ENCODE data around the gene ERH. TPM values are rescaled to one million over a fixed set of nuclear protein-coding genes. Genes with fewer than 3 reads are reported as not detected.
"Not testable (repeated sequence)": the region's sequence is repeated elsewhere in the genome, so short reads cannot be mapped to it uniquely, and the experiment has no call there.

ERH gene
- total RNA-seq, 1 donor from 2014 or later: 163 TPM

- no peak for DNase-seq (ENCODE audit: low read depth)
- peak overlapping the region; percentile 80 for H3K4me3 ChIP-seq (ENCODE audit: low read depth, low read length)
- no peak for TF ChIP-seq CTCF (conservative IDR thresholded peaks at IDR 0.05; ENCODE audit: low read depth, low read length)
Observed at GRCh38 chr14:69398818-69399210, 715 bp upstream of the ERH start.

- DNase-seq (ENCODE audit: low read depth): no peak
- no peak for TF ChIP-seq CTCF (conservative IDR thresholded peaks at IDR 0.05; ENCODE audit: low read depth, low read length)
- H3K4me3 ChIP-seq (ENCODE audit: low read depth, low read length): no peak overlapping the region
Observed at GRCh38 chr14:69395929-69396328, 2.2 kb downstream of the ERH start.

GRCh38 chr14:69392481-69392880, 5.6 kb downstream of the ERH start:
- H3K4me3 ChIP-seq (ENCODE audit: low read depth, low read length): no peak overlapping the region

GRCh38 chr14:69391400-69391799, 6.7 kb downstream of the ERH start:
- DNase-seq (ENCODE audit: low read depth); H3K4me3 ChIP-seq (ENCODE audit: low read depth, low read length): not testable (repeated sequence)

More at GRCh38 chr14:69392481-69392880, 5.6 kb downstream of the ERH start:
- DNase-seq (ENCODE audit: low read depth): no peak
- TF ChIP-seq CTCF (conservative IDR thresholded peaks at IDR 0.05; ENCODE audit: low read depth, low read length): no peak

GRCh38 chr14:69387311-69387710, 10.8 kb downstream of the ERH start:
- no peak overlapping the region for H3K4me3 ChIP-seq (ENCODE audit: low read depth, low read length)
- no peak for TF ChIP-seq CTCF (conservative IDR thresholded peaks at IDR 0.05; ENCODE audit: low read depth, low read length)
- DNase-seq (ENCODE audit: low read depth): no peak

GRCh38 chr14:69378274-69378673, 19.8 kb downstream of the ERH start:
- TF ChIP-seq CTCF (conservative IDR thresholded peaks at IDR 0.05; ENCODE audit: low read depth, low read length): no peak
- no peak overlapping the region for H3K4me3 ChIP-seq (ENCODE audit: low read depth, low read length)
- DNase-seq (ENCODE audit: low read depth): no peak

GRCh38 chr14:69376439-69376838, 21.7 kb downstream of the ERH start:
- no peak overlapping the region for H3K4me3 ChIP-seq (ENCODE audit: low read depth, low read length)
- peak; percentile 99 for DNase-seq (ENCODE audit: low read depth)
- TF ChIP-seq CTCF (conservative IDR thresholded peaks at IDR 0.05; ENCODE audit: low read depth, low read length): no peak

GRCh38 chr14:69375722-69376121, 22.4 kb downstream of the ERH start:
- TF ChIP-seq CTCF (conservative IDR thresholded peaks at IDR 0.05; ENCODE audit: low read depth, low read length): no peak
- no peak overlapping the region for H3K4me3 ChIP-seq (ENCODE audit: low read depth, low read length)
- no peak for DNase-seq (ENCODE audit: low read depth)
